NCI-H2029 (cell line): Measurements from ENCODE around the gene SLC38A10.
"Not testable (repeated sequence)": the region's sequence is repeated elsewhere in the genome, so short reads cannot be mapped to it uniquely, and the experiment has no call there.

Source experiments
- DNase-seq: peaks from one replicate; lab custom pipeline; 2025; lab: John Stamatoyannopoulos, UW

The SLC38A10 gene

DNA sequence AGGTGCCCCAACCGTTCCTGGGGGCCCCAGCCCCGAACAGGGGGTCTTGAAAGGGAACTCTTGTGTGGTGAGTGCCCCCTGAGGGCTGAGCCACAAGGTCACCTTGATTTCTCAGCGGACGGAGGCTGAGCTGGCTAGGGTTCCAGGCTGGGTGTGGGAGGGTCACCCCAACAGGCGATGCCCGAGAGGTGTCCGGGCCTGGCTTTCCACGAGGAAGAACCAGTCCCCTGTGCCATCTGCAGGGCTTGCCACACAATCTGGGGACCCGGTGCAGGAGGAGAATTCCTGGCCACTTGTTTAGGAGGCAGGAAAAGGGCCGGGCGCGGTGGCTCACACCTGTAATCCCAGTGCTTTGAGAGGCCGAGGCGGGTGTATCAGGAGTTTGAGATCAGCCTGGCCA is 16.8 kb upstream of the SLC38A10 start:
- DNase-seq = no peak

DNA sequence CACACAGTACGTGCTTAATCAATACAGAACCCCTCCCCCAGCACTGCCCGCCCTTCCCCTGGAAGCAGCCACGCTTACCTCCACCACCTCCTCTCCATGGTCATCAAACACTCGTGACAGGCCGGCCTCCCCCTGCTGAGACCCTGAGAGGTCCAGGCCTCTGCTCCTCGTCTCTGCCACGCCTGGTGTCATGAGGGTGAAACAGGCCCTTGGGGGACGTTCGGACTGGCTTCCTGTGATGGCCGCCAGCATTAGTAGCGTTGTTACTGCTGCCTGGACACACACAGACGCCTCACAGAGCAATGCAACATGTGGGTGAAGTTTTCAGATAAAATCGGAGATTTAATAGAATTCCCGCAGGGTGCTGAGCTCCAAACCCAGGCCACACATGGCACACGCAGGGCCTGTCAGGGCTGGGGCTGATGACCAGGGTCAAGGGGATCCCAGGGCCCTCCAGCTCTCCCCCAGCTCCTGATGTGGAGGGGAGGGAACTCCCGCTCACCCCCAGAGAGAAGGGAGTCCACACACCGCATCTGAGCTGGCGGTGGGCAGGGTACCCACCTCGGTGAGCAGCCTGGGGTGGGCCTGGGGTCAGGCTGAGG is 15.9 kb upstream of the SLC38A10 start:
- no peak for DNase-seq

DNA sequence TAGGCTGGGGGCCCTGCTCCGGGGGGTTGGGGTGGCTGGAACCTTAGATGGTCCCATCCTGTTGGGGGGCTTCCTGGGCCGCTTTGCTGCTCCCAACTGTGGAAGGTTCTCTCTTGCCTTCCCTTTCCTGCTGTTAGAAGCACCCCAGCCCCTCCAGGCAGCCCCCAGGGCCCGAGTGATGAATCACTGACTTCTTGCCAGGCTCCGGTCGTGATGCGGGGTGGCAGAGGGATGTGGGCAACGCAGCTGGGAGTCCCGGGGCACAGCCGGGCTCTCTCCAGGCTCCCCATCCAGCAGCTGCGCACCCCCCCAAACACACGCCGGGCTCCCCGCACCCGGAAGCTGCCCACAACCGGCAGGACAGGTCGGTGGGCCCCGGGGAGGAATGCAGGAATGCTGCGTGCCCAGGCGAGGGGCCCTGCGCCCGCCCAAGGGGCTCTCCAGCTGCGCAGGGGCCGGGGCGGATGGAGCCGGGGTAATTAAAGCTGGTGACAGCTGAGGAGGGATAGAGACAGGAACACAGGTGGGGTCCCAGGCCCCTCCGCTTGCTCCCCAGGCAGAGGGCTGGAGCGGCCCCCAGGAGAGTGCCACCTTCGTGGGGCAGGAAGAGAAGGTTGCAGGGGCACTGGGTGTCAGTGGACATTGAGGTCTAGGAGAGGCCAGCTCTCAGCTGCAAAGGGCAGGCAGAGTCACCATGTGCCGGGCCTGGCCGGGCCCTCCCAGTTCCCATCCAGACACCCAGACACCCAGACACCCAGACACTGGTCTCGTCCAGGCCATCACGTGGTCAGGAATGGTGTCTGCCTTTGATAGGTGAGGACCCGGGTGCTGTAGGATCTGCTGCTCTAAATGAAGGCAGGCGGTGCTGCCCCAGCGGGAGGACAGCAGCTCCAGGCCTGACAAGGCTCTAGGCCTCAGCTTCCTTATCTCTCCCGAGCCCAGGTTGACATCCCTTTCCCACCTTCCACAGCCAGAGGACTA is 15.0 kb upstream of the SLC38A10 start:
- no peak for DNase-seq

DNA sequence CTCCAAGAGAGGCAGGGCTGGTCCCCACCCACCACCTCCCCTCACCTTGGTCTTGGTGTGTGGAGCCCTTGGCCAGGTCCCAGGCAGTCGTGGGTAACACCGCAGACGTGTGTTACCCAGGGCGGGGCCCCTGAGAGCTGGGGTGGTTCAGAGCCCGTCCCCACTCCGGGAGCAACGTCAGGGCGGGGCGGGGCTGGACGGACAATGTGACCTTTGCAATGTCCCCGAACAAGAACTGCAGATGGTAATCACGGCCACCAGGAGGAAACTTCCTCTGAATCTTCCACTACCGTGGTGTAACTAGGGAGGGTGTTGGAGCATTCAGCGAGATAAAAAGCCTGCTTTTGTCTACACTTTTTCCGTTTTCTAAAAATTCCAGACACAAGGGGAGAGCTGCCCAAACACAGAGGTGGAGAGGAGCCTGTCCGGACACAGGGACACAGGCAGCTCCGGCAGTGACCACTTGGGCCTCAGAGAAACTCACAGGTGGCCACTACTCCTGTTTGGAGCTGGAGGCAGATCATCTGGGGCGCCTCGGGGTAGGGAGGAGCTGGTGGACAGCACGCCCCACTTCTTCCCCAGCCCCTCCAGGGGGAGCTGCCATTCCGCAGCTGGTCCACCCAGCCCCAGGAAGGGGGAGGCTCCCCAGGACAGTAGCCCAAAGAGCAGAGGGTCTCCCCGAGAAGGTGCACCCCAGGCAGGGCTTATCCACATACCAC is 14.2 kb upstream of the SLC38A10 start:
- no peak for DNase-seq

DNA sequence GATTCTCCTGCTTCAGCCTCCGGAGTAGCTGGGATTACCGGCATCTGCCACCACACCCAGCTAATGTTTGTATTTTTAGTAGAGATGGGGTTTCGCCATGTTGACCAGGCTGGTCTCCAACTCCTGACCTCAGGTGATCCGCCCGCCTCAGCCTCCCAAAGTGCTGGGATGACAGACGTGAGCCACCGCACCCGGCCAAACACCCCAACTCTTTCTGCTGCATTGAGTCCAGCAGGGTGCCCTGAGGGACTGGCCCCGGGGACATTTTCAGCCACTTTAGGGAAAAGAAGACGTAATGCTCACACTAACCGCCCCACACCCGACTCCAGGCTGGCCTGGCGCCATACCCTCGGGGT is 13.7 kb upstream of the SLC38A10 start:
- not testable (repeated sequence) for DNase-seq

DNA sequence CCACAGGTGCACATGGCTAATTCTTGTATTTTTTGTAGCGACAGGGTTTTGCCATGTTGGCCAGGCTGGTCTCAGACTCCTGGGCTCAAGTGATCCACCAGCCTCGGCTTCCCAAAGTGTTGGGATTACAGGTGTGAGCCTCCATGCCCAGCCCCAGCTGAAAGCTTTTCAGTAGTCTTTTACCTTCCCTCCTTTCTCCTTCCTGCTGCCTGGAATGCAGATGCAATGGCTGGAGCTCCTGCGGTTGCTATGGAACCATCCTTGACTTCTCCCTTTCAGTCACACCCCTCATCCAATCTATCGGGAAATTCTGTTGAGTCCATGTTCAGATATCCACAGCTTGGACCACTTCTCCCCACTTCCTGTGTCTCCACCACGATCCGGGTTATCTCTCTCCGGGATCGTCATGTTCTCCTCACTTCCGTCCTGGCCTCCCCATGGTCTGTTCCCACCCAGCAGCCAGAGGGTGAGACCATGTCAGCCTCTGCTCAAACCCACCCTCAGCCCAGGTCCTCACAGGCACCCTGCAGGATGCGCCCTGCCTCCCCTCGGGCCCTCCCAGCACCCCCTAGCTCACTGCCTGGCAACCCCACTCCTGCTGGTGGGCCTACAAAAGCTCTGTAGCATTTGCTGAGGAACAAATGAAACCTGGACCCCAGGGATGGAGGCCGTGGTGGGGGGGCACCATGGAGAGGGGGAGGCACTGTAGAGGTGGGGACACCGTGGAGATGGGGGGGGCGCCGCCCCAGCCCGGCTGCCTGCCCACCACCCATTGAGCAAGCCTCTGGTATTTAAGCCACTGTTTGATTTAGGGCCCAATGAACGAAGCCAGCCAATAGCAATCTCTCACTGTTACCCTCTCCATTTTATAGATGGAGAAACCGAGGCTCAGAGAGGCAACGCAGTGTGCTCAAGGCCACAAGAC is 12.8 kb upstream of the SLC38A10 start:
- no peak for DNase-seq

DNA sequence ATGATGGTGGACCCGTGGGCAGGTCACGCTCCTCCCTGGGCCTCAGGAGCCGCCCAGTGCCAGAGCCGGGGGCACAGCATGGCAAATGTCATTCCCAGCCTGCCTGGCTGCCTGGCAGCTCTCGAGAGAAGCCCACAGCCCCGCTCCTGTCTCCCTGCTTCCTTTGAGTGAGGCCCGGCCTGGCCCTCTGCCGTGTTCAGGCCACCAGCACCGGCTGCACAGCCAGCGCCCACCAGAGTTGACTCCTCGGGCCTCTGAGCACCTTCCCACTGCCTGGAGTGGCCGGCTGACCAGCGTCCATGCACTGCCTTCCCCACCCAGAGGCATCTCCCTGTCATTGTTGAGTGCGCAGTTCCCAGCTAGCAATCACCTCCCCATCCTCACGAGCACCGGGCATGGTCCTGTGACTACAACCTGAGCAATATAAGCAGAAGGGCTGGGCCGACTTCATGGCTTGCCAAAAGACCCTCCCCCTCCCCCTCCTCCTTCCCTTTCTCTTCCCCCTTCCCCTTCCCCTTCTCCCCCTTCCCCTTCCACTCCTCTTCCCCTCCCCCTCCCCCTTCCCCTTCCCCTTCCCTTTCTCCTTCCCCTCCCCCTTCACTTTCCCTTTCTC is 11.9 kb upstream of the SLC38A10 start:
- DNase-seq = no peak

DNA sequence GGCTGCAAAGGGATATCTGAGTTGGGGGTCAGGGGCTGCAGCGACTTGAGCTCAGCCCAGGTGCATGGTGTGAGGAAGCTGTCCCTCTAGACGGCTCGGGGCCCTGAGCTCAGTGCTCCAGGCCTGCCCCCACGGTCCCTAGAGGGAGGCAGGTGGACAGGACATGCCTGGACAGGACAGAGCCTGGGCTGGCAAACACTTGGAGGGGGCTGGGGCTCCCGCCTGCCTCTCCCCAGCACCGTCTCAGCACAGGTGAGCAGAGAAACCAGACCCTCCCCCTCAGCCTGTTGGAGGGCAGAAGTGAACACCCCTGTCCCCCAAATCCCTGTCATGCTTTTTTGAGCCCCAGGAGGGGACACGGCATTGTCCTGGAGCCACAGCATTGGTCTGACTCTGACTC is 11.4 kb upstream of the SLC38A10 start:
- no peak for DNase-seq

DNA sequence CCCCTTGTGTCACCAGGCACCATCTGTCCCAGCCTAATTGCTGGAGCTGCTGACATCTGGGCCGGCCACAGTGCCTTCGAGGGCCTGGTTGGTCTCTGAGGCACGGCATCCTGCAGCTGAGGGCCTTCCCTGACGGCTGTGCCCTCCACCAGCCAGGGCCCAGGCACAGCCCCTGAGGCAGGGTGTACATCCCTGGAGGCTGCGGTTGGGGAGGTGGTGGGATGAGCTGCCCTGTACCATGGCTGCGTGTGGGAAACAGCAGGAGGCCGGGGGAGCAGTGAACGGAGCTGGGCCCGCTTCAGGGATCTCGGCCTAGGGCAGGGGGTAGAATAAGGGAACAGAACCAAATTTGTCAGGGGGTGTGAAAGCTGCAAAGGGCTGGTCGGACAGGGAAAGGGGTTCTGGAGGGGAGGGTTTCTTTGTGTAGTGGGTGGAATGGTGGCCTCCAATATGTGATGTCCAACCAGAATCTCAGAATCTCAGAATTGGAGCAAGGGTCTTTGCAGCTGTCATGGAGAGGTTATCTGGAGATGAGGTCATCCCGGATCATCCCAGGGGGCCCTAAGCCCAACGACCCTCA is 10.0 kb upstream of the SLC38A10 start:
- DNase-seq = no peak

DNA sequence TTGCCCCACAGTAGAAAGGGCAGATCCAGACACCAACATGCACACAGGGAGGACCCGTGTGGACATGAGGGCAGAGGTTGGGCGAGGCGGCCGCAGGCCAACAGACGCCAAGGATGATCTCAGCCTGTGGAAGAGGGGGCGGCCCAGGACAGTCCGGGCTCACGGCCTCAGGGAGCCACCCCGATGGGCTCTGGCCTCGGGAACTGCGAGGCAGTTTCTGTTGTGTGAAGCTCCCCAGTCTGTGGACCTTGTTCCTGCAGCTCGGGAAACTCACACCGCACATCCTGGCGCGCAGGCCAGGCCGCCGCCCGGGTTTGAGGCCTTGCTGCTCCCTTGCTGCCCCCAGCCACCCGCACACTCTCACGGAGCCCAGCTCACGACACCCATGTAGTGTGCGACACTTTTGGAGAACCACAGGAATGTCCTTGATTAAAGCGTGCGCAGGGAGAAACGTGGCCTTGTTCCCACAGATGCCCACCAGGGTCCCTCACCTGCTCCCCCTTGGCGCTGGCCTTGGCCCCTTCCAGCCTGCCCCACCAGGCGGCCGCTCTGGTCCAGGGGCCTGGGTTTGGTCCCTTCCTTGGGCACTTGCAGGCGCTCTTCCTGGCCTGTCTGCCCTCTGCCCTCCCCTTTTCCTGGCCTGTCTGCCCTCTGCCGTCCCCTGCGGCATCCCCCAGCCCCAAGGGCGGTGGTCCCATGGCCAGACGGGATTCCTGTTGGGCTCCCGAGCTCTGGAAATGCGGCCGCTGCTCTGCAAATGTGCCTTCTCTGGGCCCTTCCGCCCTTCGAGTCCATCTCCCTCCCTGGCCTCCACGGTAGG is 9.3 kb upstream of the SLC38A10 start:
- DNase-seq = no peak

DNA sequence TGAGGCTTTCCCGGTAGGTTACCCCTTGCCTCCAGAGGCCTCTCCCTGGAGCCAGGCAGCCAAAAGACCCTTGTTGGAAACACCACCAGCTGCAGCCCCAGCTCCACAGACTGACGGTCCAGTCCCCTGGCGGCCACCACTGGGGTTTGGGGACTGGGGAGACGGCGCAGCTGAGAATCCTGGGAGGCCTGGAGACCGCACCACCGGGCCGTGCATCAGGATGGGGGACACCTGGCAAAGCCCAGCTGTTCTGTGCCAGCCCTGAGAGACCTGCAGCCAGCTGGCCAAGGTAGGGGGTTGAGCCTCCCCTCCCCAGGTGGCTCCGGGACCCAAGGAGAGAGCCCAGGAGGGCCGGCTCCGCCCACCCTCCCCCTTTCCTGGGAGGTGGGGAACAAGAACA is 8.3 kb upstream of the SLC38A10 start:
- no peak for DNase-seq

DNA sequence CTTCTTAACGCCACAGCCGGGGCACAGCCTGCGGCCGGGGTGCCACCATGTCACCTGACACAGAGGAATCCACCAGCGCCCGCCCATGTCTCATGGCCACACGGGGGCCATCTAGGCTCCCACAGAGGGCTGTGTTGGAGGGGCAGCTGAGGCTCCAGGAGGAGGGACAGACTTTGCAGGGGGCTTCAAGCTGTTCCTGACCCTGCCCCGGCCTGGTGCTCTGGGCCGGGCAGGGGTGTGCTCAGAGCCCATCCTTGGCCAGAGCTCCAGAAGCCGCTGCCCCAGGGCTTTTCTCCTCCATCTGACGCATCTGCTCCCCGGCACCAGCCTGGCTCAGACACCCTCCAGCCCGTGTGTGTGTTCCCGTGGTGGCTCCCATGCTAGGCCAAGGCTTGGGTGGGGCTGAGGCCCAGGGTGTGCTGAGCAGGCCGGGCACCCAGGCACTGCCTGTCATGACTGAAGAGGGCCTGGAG is 7.8 kb upstream of the SLC38A10 start:
- no peak for DNase-seq

DNA sequence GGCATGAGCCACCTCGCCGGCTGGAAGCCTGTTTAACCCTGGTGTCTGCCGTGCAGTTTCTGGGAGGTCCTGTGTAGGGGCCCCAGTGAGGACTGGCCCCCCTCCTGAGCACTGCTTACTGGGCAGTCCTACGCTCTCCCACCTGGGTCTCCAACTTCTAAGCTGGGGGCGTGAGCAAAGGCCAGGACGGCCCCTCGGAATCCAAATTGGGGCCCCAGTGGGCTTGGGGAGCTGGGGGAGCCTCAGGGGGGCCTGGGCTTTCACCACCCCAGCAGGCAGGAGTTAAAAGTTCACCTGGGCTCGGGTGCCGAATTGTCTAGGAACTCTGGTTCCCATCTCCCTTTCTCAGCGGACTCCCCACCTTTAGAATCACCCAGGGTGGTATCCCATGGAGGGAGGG is 7.2 kb upstream of the SLC38A10 start:
- no peak for DNase-seq

DNA sequence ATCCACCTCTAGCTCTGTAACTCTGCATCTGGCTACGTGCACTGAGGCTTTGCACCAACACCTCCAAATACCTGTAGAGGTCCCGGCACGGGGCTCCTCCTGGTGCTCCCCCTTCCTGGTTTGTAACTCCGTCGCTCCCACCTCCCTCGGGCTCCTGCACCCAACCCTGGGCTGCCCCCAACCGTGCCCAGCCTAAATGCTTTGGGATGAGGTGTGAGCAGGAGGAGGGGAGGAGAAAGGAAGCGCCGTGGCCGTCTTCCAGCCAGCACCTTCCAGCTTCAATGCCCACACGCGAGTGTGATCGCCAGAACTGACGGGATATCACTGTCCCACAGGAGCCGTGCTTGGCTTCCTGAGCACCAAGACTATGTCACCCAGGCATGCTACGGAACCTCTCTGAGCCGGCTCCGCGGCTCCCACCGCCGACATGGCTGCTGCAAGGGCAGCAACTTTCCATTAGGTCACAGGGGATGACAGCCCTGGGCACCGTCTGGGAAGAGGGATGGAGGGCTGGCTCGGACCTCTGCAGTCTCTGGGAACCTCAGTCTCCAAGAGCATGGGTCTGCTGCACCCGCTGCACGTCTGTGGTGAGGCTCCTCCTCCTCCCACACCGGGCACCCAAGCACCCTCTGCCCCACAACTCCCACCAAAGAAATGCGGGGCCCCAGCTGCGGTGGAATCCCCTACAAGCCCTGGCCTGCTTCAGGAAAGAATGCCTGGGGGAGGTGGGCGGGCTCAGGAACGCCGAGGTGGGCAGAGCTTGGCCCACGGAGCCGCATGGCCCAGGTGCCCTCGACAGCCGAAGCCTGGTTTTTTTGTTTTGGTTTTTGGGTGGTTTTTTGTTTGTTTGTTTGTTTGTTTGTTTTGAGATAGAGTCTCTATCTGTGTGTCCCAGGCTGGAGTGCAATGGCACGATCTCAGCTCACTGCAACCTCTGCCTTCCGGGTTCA is 6.4 kb upstream of the SLC38A10 start:
- no peak for DNase-seq

DNA sequence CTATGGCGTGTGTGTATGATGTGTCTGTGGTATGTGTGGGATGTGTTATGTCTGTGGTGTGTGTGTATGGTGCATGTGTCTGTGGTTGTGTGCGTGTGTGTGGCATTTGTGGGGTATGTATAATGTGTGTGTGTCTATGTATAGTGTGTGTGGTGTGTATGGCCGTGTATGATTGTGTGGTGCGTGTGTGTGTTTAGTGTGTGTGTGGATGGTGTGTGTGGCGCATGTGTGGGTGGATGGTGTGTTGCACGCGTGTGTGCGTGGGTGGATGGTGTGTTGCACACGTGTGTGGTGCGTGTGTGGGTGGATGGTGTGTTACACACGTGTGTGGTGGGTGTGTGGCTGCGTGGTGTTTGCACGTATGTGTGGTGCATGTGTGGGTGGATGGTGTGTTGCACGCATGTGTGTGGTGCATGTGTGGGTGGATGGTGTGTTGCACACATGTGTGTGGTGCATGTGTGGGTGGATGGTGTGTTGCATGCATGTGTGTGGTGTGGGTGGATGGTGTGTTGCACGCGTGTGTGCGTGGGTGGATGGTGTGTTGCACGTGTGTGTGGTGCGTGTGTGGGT is 5.6 kb upstream of the SLC38A10 start:
- DNase-seq = no peak

DNA sequence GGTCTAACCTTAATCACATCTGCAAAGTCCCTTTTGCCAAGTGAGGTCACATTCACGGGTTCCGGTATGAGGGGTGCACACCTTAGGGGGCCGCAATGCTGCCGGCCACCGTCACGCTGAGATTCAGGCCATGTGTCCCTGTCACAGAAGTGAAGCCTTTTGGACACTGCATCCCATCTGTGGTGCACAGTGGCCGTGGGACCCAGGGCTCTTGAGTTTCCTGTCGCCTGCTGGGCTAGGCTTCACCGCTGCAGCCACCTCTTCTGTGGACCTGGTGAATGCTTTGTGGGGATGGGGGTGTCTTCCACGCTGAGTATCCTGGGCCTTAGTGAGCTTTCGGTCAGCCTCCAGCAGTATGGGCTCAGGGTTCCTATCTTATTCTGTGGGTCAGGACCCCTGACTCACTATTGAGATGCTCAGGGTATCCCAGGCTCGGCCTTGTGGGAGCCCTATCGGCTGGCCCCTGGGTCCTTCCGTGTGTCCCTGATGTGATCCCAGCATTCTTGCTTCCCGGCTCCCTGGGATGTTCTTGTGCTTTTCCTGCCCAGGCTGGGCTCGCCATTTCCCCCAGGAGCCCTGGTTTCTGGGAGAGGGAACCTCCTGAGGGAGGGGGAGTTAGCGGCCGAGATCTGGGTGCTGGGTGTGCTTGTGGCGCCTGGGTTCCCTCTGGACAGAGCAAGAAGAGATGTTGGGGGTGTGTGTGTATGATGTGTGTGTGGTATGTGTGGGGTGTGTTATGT is 4.9 kb upstream of the SLC38A10 start:
- DNase-seq = no peak

DNA sequence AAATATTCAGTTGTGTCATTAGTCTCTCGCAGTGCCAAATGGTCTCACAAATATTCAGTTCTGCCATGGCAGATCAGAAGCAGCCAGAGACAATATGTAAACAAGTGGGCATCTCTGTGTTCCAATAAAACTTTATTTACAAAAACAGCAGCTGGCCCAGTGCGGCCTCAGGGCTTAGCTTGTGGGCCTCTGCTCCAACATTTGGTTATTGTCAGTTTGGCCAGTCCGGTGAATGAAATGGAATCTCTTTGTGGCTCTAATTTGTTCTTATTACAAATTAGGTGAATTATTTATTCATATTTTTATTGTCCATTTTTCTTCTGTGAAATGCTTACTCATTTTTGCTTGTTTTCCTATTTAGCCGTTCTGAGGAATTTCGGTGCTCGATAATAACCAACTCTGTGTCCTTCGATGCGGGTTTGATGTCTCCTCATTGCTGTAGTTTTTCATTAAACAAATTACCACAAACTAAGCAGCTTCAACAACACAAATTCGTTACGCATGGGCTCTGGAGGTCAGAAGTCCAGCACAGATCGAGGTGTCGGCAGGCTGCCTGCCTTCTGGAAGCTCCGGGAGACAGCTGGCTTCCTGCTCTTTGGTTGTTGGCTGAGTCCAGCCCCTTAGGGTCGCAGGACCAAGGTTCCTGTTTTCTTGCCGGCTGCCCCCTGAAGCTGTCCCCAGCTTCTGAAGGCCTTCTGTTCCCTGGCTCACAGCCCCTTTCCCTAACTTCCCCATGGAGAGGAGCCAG is 4.1 kb upstream of the SLC38A10 start:
- peak; percentile 8 for DNase-seq
